Measurements from ENCODE around the gene GLIS1.
A peak's percentile ranks its signal among the peaks of the same experiment; 100 is the strongest.

GLIS1 gene

DNA sequence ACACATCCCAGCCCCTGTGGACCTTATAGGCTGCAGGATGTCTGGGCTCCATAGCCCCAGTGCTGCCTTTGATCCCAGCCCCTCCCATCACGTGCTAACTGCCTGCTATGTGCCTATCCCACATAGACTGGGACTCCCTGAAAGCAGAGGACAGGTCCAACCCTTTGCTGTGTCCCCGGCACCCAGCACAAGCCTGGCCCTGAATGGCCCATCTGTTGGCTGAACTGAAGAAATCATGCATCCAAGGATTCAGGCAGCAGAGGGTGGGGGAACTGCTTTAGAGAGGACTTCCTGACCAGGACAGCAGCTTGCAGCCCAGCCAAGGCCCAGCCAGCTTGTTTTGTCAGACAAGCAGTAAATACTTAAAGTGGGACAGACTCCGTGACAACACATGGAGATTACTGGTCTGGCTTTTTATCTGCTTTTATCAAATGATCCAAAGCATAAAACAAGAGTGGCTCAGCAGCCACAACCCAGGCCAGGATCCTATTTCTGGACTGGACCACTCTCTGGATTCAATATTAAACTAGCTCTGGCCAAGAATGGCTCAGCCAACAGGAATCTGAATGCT is 69.3 kb downstream of the GLIS1 start:
- peak; percentile 52 for DNase-seq

DNA sequence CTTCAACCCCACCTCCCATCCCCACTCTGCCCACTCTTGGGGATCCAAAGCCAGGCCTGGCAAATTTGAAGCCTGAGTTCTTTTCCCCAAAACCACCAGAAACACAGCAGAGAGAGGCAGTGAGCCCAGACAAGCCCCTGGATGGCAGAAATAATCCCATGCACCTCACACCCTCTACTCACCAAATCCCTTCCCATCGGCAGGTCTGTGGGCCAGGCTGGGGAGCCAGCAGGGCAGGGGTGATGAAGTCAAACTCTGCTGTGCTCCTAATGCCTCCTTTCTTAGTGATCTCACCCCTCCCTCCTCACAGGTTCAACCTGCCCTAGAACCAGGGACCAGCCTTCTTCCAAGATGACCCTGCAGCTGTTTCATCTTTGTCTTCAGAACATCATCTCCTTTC is 72.4 kb downstream of the GLIS1 start:
- no peak for DNase-seq

GRCh38 chr1:53665996-53666395 is 73.0 kb downstream of the GLIS1 start:
- DNase-seq, result no peak

DNA sequence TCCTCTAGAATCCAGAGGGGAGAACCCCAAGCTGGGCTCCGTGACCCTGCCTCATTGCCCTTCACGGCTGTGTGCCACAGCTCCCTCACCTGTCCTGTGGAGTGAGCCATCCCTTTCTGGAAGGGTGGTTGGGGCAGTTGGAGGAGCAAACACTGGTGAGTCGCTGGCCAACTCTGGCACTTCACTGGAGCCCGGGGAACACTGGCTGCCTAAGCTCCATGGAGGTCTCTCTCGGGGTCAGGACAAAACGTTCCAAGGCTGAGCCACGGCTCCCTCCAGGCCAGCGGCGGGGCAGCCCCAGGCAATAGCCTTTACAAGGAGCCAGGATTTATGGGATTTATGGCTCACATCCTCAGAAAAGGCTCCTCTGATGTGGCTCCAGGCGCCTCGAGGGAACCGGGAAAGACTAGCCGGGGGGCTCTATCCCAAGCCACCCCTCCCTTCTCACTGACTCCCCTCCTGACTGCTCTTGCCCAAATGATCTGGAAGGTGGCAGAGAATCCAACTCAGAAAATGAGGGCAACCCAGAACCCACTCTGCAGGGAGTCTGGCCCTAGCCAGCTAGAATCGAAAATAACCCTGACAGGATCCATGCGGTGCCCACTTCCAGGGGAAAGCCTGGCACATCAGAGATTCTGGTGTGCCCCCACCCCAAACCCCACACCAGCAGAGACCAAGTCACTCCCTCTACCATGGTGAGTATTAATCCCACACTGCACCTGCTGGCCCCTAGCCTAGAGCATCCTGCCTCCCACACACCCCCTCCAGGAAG is 75.2 kb downstream of the GLIS1 start:
- DNase-seq, result no peak

- no peak for DNase-seq
Observed at GRCh38 chr1:53662951-53663350, 76.0 kb downstream of the GLIS1 start.

- DNase-seq, result peak; percentile 34
Observed at GRCh38 chr1:53662169-53662568, 76.8 kb downstream of the GLIS1 start.

DNA sequence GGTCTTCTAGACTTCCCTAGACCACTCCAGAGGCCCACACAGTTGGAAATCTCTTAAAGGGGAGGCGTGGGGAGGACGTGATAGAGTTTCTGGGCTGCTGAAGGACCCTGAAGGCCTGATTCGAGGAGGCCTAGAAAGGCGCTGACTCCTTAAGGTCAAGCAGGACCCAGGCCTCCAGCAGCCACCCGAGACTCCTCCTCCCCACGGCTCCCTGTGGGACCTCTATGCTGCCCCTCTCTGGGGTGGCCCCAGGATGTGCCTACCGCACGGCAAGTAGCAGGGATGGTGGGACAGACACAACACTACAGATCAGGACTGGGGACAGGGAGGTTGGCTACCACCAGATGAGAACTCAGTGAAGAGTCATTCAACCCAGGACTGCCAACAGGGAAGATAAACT is 77.5 kb downstream of the GLIS1 start:
- DNase-seq, result no peak

DNA sequence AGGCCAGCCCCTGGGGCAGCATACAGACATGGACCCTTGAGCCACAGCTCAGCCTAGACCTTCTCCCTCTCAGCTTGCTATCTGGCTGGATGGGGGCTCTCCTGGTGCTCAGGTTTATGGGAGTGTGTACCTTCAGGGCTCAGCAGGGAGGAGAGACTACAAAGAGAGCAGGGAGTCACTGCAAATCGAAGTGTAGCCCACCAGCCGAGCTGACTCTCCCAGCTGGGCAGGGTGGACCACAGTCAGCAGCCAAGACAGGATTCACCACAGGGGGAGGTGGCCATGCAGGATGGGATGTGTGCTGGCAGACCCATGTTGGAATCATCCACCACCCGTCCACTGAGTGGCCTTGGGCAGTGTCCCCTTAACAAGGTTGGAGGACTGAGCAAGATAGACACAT is 78.3 kb downstream of the GLIS1 start:
- no peak for DNase-seq

GRCh38 chr1:53659436-53659835 is 79.5 kb downstream of the GLIS1 start:
- no peak for DNase-seq

GRCh38 chr1:53658489-53659230 is 80.3 kb downstream of the GLIS1 start:
- no peak for DNase-seq

GRCh38 chr1:53657891-53658396 is 81.0 kb downstream of the GLIS1 start:
- DNase-seq, result no peak

DNA sequence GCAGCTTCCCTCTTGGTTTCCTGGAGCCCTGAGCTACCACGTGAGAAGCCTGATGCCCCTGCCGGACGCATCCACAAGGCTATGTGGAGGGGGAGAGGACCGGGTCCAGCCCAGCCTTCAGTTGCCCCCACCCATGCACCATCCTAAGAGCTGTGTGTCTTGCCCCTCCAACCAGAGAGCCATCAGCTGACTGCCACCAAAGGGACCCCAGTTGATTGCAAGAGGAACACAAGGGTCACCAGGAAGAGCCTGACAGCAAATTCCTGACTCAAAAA is 81.5 kb downstream of the GLIS1 start:
- no peak for DNase-seq

GRCh38 chr1:53656747-53657530 is 82.0 kb downstream of the GLIS1 start:
- DNase-seq, result no peak

DNA sequence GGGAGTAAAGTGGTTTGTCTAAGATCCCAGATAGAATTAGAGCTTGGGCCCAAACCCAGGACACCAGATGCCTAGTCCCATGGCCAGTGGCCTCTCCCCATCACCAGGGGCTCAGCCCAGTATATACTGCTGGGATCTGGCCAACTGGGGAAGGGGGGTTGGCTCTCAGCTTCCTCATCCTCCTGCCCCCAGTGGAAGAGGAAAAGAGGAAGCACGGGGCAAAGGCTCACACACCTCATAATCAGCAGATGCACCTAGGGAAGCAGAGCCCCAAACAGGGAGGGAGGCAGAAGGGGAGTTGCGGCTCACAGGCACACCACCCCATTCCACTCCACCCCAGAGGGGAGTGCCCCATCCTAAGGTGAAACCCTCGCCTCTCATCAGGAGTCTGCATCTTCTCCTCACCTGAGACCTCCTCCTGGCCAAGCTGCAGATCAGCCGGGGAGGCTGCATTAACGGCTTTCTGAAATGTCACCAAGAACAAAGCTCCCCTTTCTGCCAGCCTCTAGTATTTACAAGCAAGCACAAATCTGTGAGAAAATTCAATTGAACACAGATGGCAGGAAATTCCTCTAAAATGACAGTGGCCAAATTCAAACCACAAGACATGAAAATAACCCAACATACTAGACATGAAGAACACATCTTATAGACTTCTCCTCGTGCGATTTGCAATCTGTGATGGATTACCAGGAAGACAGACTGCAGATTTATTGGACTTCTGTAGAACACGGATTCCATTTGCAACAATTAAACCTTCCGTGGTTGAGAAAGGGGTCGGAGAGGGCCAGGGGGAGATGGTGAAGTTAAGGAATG is 82.8 kb downstream of the GLIS1 start:
- DNase-seq, result peak; percentile 94

GRCh38 chr1:53654216-53655210 is 84.5 kb downstream of the GLIS1 start:
- DNase-seq, result peak; percentile 57

DNA sequence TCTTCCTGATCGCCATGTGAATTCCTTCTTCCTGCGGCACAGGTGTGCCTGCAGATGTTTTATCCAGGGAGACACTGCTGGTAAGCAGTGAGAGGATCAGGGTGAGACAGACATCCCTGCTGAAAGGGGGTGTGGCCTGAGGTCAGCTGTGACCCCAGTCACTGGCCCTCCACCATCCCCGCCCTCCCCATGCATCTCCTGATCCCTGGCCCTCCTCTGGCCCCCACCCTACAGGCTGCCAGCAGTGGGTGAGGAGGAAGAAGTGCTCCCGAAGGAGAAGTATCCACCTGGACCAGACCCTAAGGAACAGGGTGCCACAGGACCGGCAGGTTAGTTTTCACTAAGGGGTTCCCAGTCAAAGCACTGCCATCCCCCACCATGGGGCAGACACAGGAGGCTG is 85.3 kb downstream of the GLIS1 start:
- DNase-seq, result no peak

DNA sequence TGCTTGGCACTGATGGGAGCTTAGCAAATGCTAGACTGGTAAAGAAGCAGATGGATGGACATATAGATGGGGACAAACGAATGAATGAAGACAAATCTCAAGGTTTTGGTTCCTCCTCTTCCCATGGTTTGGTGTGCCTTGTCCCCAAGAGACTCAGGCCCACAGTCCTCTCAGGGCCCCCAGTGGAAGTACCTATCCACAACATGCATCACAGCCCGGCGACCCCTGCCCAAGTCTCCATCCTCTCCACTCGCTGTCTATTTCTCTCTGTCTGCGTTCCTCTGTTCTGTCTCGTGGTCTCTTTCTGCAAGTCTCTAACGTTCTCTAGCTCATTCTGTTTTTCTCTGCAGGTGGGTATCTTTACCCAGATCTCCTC is 85.8 kb downstream of the GLIS1 start:
- no peak for DNase-seq

- DNase-seq, result no peak
Observed at GRCh38 chr1:53652441-53653199, 86.3 kb downstream of the GLIS1 start.

GRCh38 chr1:53651356-53651755 is 87.6 kb downstream of the GLIS1 start:
- no peak for DNase-seq

DNA sequence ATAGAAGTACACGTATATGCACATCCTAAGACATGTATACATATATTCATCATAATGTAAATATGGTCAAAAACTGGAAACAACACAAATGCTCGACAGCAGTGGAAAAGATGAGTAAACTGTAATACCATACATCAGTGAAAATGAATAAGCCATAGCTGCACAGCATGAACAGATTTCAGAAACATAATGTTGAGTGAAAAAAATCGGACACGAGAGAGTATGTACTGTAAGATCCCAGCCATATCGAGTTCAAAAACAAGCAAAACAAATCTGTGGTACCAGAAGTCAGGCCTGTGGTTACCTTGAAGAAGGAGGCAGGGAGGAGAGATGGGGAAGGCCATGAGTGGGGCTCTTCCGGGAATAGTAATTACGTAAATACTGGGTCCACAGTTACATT is 90.4 kb downstream of the GLIS1 start:
- no peak for DNase-seq
